Stomach (tissue), 4 donors: Measurements from ENCODE around the gene SPG7.

Experiments
- POLR2A ChIP-seq, 4 donors: fragments of 450-650 bp; IDR thresholded peaks; one replicate each; pipeline ENCODE4 v1.6.1; 2016; ENCODE audit warnings: antibody characterized with exemption in 4 of 4, control low read depth in 2 of 4, mild to moderate bottlenecking in 1 of 4, moderate library complexity in 1 of 4
- POLR2AphosphoS5 ChIP-seq, 3 donors: sonication (generic); formaldehyde crosslinking; IDR thresholded peaks; one replicate each; pipeline ENCODE4 v1.6.1; 2016; ENCODE audit warnings: antibody characterized with exemption in 3 of 3
- TF ChIP-seq, protein P1 (sequence below), 7 experiments: fragments of 450-650 bp in 4 of 7; fragments of 200-600 bp in 3 of 7; sonication (generic) in 3 of 7; IDR thresholded peaks; one replicate each; pipeline ENCODE4 v1.5.1; 2016 to 2019; ENCODE audit warnings: antibody characterized with exemption in 7 of 7, control low read depth in 2 of 7, mild to moderate bottlenecking in 1 of 7

DNA sequence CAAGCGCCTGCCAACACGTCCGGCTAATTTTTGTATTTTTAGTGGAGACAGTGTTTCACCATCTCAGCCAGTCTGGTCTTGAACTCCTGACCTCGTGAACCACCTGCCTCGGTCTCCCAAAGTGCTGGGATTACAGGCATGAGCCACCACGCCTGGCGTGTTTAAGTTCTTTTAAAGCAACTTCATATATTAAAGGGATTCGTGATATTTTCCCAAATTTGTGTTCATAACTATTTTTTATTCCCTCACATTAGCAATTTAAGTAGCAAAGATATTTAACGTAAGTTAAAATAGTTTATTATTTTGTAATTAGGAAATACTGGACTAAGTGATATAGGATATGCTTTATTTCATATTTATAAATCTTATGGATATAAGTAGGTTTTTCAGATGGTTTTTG is 4.2 kb downstream of the SPG7 start:
- TF ChIP-seq, protein P1, sequence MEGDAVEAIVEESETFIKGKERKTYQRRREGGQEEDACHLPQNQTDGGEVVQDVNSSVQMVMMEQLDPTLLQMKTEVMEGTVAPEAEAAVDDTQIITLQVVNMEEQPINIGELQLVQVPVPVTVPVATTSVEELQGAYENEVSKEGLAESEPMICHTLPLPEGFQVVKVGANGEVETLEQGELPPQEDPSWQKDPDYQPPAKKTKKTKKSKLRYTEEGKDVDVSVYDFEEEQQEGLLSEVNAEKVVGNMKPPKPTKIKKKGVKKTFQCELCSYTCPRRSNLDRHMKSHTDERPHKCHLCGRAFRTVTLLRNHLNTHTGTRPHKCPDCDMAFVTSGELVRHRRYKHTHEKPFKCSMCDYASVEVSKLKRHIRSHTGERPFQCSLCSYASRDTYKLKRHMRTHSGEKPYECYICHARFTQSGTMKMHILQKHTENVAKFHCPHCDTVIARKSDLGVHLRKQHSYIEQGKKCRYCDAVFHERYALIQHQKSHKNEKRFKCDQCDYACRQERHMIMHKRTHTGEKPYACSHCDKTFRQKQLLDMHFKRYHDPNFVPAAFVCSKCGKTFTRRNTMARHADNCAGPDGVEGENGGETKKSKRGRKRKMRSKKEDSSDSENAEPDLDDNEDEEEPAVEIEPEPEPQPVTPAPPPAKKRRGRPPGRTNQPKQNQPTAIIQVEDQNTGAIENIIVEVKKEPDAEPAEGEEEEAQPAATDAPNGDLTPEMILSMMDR (IDR thresholded peaks at IDR 0.05), result no peak
- TF ChIP-seq POLR2AphosphoS5 (IDR thresholded peaks at IDR 0.05) (no peak), POLR2A (IDR thresholded peaks at IDR 0.05) (no peak)
